HFFc6 (cell line): ENCODE results near the gene RTKN2. TPM values are rescaled to one million over a fixed set of nuclear protein-coding genes. Genes with fewer than 3 reads are reported as not detected.

Source experiments
- DNase-seq: peaks from one replicate; pipeline ENCODE4 v3.0.0-alpha.2; 2018
- H3K27ac Mint-ChIP-seq: 2 replicates; pipeline ENCODE4 v1.8.0; 2020; ENCODE audit warnings: mild to moderate bottlenecking, mixed read lengths
- H3K27me3 Mint-ChIP-seq: 2 replicates; pipeline ENCODE4 v1.8.0; 2021; ENCODE audit warnings: mild to moderate bottlenecking, moderate library complexity, mixed read lengths; ENCODE audit not compliant: insufficient read depth
- H3K36me3 Mint-ChIP-seq: 2 replicates; pipeline ENCODE4 v1.8.0; 2021; ENCODE audit warnings: low read depth, mixed read lengths
- H3K4me1 Mint-ChIP-seq: 2 replicates; pipeline ENCODE4 v1.8.0; 2020; ENCODE audit warnings: low read depth, mixed read lengths
- H3K4me3 Mint-ChIP-seq: 2 replicates; pipeline ENCODE4 v1.8.0; 2020; ENCODE audit warnings: mild to moderate bottlenecking, moderate library complexity, mixed read lengths
- H3K9me3 Mint-ChIP-seq: 2 replicates; pipeline ENCODE4 v1.8.0; 2020; ENCODE audit warnings: mild to moderate bottlenecking, mixed read lengths
- CTCF ChIP-seq: fragments of 200-600 bp; sonication (generic); IDR thresholded peaks from 2 replicates; pipeline ENCODE4 v1.5.0; 2021; ENCODE audit warnings: antibody characterized with exemption, mild to moderate bottlenecking
- total RNA-seq, 6 experiments: library from RNA; stranded (reverse); fragmentation: NEBNext Ultra II Directional; extraction: Animal tissue kit (Norgen Biotek cat#: 25700); gene quantifications; 2 replicates in 1 of 6; 3 replicates in 5 of 6; pipeline ENCODE4 v1.2.3, GENCODE V29; 2021

Gene RTKN2
- total RNA-seq, 6 experiments from 2014 or later, result 2.9 to 5.5 (median 4.6) TPM

GRCh38 chr10:62165803-62166202, 102.8 kb downstream of the RTKN2 start:
- H3K36me3 Mint-ChIP-seq, result no peaks in the 10 kb centered on the region
- H3K27me3 Mint-ChIP-seq, result no peaks in the 10 kb centered on the region
- DNase-seq, result no peak
- H3K4me1 Mint-ChIP-seq, result peaks cover 30% of the 10 kb centered on the region
- no peak overlapping the region for H3K4me3 Mint-ChIP-seq
- no peak for TF ChIP-seq CTCF
- H3K27ac Mint-ChIP-seq, result no peak overlapping the region
- H3K9me3 Mint-ChIP-seq, result no peaks in the 10 kb centered on the region

- no peak for TF ChIP-seq CTCF
- Mint-ChIP-seq H3K27me3 (no peaks in the 10 kb centered on the region; the same call in 1 of the 2 replicates), H3K36me3 (no peaks in the 10 kb centered on the region), H3K4me1 (peaks cover 30% of the 10 kb centered on the region), H3K27ac (no peak overlapping the region), H3K9me3 (no peaks in the 10 kb centered on the region), H3K4me3 (no peak overlapping the region)
- no peak for DNase-seq
Observed at GRCh38 chr10:62163024-62163423, 105.6 kb downstream of the RTKN2 start.

GRCh38 chr10:62162261-62162981, 106.2 kb downstream of the RTKN2 start:
- H3K4me3 Mint-ChIP-seq, result no peak overlapping the region
- no peak overlapping the region for H3K27ac Mint-ChIP-seq
- H3K4me1 Mint-ChIP-seq, result peaks cover 30% of the 10 kb centered on the region
- no peaks in the 10 kb centered on the region for H3K36me3 Mint-ChIP-seq
- DNase-seq, result no peak
- no peak for TF ChIP-seq CTCF
- H3K9me3 Mint-ChIP-seq, result no peaks in the 10 kb centered on the region
- H3K27me3 Mint-ChIP-seq, result no peaks in the 10 kb centered on the region; the same call in 1 of the 2 replicates

- Mint-ChIP-seq H3K36me3 (0 out of 2 replicates have a peak, but pooled peaks cover 5% of the 10 kb centered on the region), H3K27ac (no peak overlapping the region), H3K27me3 (no peaks in the 10 kb centered on the region; the same call in 1 of the 2 replicates), H3K4me1 (peaks cover 11% of the 10 kb centered on the region), H3K9me3 (no peaks in the 10 kb centered on the region), H3K4me3 (no peak overlapping the region)
- TF ChIP-seq CTCF, result no peak
- DNase-seq, result no peak
Observed at GRCh38 chr10:62159351-62159750, 109.3 kb downstream of the RTKN2 start.

GRCh38 chr10:62157601-62158000, 111.0 kb downstream of the RTKN2 start:
- Mint-ChIP-seq H3K4me3 (no peak overlapping the region), H3K27me3 (no peaks in the 10 kb centered on the region; the same call in 1 of the 2 replicates), H3K9me3 (no peaks in the 10 kb centered on the region), H3K36me3 (0 out of 2 replicates have a peak, but pooled peaks cover 5% of the 10 kb centered on the region), H3K4me1 (peaks cover 16% of the 10 kb centered on the region), H3K27ac (no peak overlapping the region)
- no peak for DNase-seq
- no peak for TF ChIP-seq CTCF
